ENCODE measurements around the gene SNX30. TPM values are rescaled to one million over a fixed set of nuclear protein-coding genes. Genes with fewer than 3 reads are reported as not detected.
A peak's percentile ranks its signal among the peaks of the same experiment; 100 is the strongest.

SNX30 gene
- total and polyA plus RNA-seq, 12 donors = 0.88 to 7.2 (median 3.8) TPM

DNA sequence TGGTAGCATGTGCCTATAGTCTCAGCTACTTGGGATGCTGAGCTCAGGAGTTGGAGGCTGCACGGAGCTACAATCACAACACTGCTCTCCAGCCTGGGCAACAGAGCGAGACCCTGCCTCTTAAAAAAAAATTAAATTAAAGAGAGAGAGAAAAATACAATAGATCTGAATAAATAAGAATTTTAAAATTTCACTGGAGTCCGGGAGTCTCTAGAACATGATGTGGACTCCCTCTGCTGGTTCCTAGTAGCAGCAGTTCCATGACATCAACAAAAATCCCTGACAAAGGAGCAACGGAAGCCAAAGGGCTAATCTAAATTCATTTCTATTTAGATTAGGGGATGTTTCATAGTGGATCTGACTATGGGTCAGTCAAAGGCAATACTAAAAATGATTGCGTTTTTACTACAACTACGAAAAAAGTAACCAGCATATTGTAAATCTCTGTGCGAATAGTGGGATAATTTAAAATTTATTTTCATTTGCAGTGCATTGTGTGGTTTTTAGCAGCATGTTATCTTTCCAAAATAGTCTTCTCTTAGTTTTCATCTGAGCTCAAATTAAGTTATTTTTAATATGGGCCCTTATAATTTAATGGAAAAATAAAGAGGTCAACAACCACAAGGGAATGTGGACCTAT is 39.4 kb upstream of the SNX30 start:
- H3K9me3 ChIP-seq = peaks cover 0 to 15% (median 0%) of the 10 kb centered on the region in 11 donors
- H3K4me1 ChIP-seq = peaks cover 0 to 9% (median 0%) of the 10 kb centered on the region in 9 donors
- WGBS, 2 donors = 72 to 73% methylated on average over 7 of the region's 7 CpGs
- TF ChIP-seq, protein P1, sequence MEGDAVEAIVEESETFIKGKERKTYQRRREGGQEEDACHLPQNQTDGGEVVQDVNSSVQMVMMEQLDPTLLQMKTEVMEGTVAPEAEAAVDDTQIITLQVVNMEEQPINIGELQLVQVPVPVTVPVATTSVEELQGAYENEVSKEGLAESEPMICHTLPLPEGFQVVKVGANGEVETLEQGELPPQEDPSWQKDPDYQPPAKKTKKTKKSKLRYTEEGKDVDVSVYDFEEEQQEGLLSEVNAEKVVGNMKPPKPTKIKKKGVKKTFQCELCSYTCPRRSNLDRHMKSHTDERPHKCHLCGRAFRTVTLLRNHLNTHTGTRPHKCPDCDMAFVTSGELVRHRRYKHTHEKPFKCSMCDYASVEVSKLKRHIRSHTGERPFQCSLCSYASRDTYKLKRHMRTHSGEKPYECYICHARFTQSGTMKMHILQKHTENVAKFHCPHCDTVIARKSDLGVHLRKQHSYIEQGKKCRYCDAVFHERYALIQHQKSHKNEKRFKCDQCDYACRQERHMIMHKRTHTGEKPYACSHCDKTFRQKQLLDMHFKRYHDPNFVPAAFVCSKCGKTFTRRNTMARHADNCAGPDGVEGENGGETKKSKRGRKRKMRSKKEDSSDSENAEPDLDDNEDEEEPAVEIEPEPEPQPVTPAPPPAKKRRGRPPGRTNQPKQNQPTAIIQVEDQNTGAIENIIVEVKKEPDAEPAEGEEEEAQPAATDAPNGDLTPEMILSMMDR (IDR thresholded peaks at IDR 0.05) = peak in 7 of 9 donors; percentile 46 to 64 (median 56)
- intact Hi-C loops (cut with DNase I) = loop anchor here in 1 of 10 donors (10.0 kb wide), 1 partner anchor 104 kb away; no protein-coding TSS in a partner anchor
- H3K27ac ChIP-seq = no peak overlapping the region
- H3K36me3 ChIP-seq = peaks cover 0 to 46% (median 9%) of the 10 kb centered on the region in 9 donors
- H3K4me3 ChIP-seq = no peak overlapping the region
- H3K27me3 ChIP-seq = no peaks in the 10 kb centered on the region
- ATAC-seq (no peak), DNase-seq (no peak)

DNA sequence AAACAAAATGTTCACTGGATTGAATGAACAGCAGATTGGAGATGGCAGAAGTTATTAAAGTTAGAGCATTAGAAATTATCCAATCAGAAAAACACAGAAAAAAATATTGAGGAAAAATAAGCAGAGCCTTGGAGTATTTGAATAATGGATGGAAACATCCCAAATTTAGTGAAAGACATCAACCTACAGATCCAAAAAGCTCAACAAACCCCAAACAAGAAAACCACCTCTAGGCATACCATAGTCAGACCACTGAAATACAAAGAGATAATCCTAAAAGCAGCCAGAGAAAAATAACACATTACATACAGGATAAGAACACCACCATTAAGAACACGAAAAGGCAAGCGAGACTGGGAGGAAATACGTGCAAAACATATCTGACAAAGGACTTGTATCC is 37.9 kb upstream of the SNX30 start:
- intact Hi-C loops (cut with DNase I) = loop anchor here in 1 of 10 donors (10.0 kb wide), 1 partner anchor 102 kb away; no protein-coding TSS in a partner anchor
- no peak for ATAC-seq
- TF ChIP-seq, protein P1 (IDR thresholded peaks at IDR 0.05) = no peak
- Histone ChIP-seq H3K36me3 (peaks cover 0 to 48% (median 9%) of the 10 kb centered on the region in 9 donors), H3K4me3 (no peak overlapping the region), H3K4me1 (peaks cover 6 to 20% (median 11%) of the 10 kb centered on the region in 9 donors), H3K27me3 (no peaks in the 10 kb centered on the region), H3K27ac (no peak overlapping the region), H3K9me3 (peaks cover 0 to 15% (median 0%) of the 10 kb centered on the region in 11 donors)
- no peak for DNase-seq
- WGBS, 2 donors = 97 to 98% methylated on average over 3 of the region's 3 CpGs

DNA sequence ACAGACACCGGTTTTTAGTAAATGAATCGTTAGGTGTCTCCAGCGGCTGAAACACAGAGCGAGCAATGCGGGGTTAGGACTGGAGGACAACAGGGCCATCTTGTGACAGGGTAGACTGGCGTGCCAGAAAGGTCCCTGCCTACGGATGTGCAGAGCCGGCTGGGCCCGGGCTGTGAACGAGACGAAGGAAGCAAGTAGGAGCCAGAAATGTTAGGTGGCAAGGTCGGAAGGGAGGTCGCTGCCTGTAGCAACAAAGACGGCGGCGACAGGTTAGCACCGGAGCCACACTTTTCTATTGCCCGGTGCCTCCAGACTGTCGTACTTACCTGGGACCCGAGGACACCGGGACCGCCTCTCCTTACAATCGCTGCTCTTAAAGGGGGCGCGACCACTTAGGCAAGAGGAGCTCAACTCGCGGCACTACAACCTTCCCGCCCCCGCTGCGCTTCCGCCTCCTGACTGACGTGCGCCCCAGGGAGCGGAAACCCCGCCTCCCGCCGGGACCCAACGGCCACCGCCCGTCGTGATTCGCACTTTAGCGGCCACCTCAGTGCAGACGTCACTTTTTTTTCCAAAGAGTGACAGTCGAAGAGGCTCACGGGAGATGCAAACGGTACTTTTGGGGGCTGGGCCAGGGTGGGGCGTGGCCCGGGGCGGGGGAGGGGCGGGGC is 32.8 kb upstream of the SNX30 start, which contains the start of gene INIP:
INIP (minus strand) TSS at position 457 of the 671 bp plus-strand sequence. CDS start 1,632 bp downstream, outside the sequence.
- intact Hi-C loops (cut with DNase I) = loop anchor here in 6 of 10 donors (1.0 to 10.0 kb wide), 8 partner anchors 31 to 337 kb away; partner anchors contain the start of genes SNX30 (in 3 of the 6) and HSDL2 (in 1 of the 6)
- Histone ChIP-seq H3K27me3 (no peaks in the 10 kb centered on the region), H3K4me1 (peaks cover 6 to 17% (median 11%) of the 10 kb centered on the region in 9 donors), H3K27ac (peak within 1 kb of the TSS; percentile 15 to 94 (median 90)), H3K9me3 (peaks cover 0 to 8% (median 0%) of the 10 kb centered on the region in 11 donors), H3K4me3 (peak within 1 kb of the TSS; percentile 52 to 97 (median 89)), H3K36me3 (peaks cover 0 to 32% (median 0%) of the 10 kb centered on the region in 9 donors)
- TF ChIP-seq, protein P1 (IDR thresholded peaks at IDR 0.05) = peak in 3 of 9 donors; percentile 27 to 40 (median 38)
- peak; percentile 98 to 100 (median 99) for ATAC-seq
- DNase-seq = peak; percentile 95 to 96
- 0 to 1% methylated on average over 51 of the region's 51 CpGs for WGBS, 2 donors

GRCh38 chr9:112719241-112719691 is 31.3 kb upstream of the SNX30 start:
- Histone ChIP-seq H3K27me3 (no peaks in the 10 kb centered on the region), H3K36me3 (peaks cover 0 to 19% (median 0%) of the 10 kb centered on the region in 9 donors), H3K9me3 (no peaks in the 10 kb centered on the region), H3K27ac (peak overlapping the region in 2 of 10 donors; percentile 3 to 38), H3K4me1 (peaks cover 6 to 17% (median 11%) of the 10 kb centered on the region in 9 donors), H3K4me3 (no peak overlapping the region)
- ATAC-seq (no peak), DNase-seq (no peak)
- WGBS, 2 donors = 80 to 84% methylated on average over 1 of the region's 1 CpG
- intact Hi-C loops (cut with DNase I) = loop anchor here in 6 of 10 donors (2.0 to 10.0 kb wide), 7 partner anchors 30 to 338 kb away; partner anchors contain the start of genes SNX30 (in 2 of the 6) and HSDL2 (in 1 of the 6)
- TF ChIP-seq, protein P1 (IDR thresholded peaks at IDR 0.05) = no peak

All from heart right ventricle (tissue), 16 donors.